Coronary artery (tissue), 2 donors: Measurements from ENCODE around the gene GCH1.

Source experiments
- DNase-seq: peaks from one replicate; pipeline ENCODE4 v3.0.0-alpha.2; 2017; ENCODE audit warnings: low spot score
- H3K27ac ChIP-seq, 2 donors: fragments of 200-600 bp; sonication (generic); one replicate each; pipeline ENCODE4 v1.5.1; 2016 to 2019
- H3K4me3 ChIP-seq: fragments of 200-600 bp; sonication (generic); 2 replicates; pipeline ENCODE4 v1.5.1; 2016; ENCODE audit warnings: mild to moderate bottlenecking, moderate library complexity
- CTCF ChIP-seq: fragments of 200-600 bp; sonication (generic); IDR thresholded peaks from one replicate; pipeline ENCODE4 v1.5.1; 2019; ENCODE audit warnings: antibody characterized with exemption

GCH1 gene

GRCh38 chr14:54823757-54824549, 78.7 kb downstream of the GCH1 start:
- no peak for DNase-seq
- no peak for TF ChIP-seq CTCF
- H3K4me3 ChIP-seq = no peak overlapping the region
- no peak overlapping the region for H3K27ac ChIP-seq

GRCh38 chr14:54822685-54823084, 79.9 kb downstream of the GCH1 start:
- DNase-seq = no peak
- no peak overlapping the region for H3K4me3 ChIP-seq

GRCh38 chr14:54818201-54819133, 84.2 kb downstream of the GCH1 start:
- no peak for DNase-seq
- no peak for TF ChIP-seq CTCF
- Histone ChIP-seq H3K27ac (no peak overlapping the region), H3K4me3 (no peak overlapping the region)

More at GRCh38 chr14:54822685-54823084, 79.9 kb downstream of the GCH1 start:
- no peak for TF ChIP-seq CTCF
- no peak overlapping the region for H3K27ac ChIP-seq

GRCh38 chr14:54817506-54817905, 85.1 kb downstream of the GCH1 start:
- TF ChIP-seq CTCF = no peak
- Histone ChIP-seq H3K27ac (no peak overlapping the region), H3K4me3 (no peak overlapping the region)
- DNase-seq = no peak

GRCh38 chr14:54816450-54816849, 86.2 kb downstream of the GCH1 start:
- no peak for TF ChIP-seq CTCF
- no peak overlapping the region for H3K4me3 ChIP-seq
- DNase-seq = no peak
- H3K27ac ChIP-seq = no peak overlapping the region

GRCh38 chr14:54815515-54815914, 87.1 kb downstream of the GCH1 start:
- no peak for TF ChIP-seq CTCF
- H3K27ac ChIP-seq = no peak overlapping the region
- no peak for DNase-seq
- no peak overlapping the region for H3K4me3 ChIP-seq
